Activated CD8-positive, alpha-beta T cell treated with anti-CD3 and anti-CD28 coated beads for 36 hours (primary cell): Measurements from ENCODE around the gene TNNI2. TPM values are rescaled to one million over a fixed set of nuclear protein-coding genes. Genes with fewer than 3 reads are reported as not detected.

Source experiments
- ATAC-seq: fragments of 200-7000 bp; cut with Tn5 transposase; one replicate; pipeline ENCODE4 v1.10.0; 2021; ENCODE audit warnings: mild to moderate bottlenecking, moderate library complexity
- CTCF ChIA-PET: fragments of 350-600 bp; sonication (Branson Sonifier 250); formaldehyde crosslinking; loops from one replicate; lab custom pipeline; 2021; ENCODE audit warnings: antibody characterized with exemption; lab: Charles Lee
- POLR2A ChIA-PET: fragments of 350-600 bp; sonication (Branson Sonifier 250); formaldehyde crosslinking; loops from one replicate; lab custom pipeline; 2021; ENCODE audit warnings: antibody characterized with exemption; lab: Charles Lee
- DNase-seq: peaks from one replicate; pipeline ENCODE4 v3.0.0-alpha.2; 2020
- H3K27ac Mint-ChIP-seq: one replicate; pipeline ENCODE4 v1.8.0; 2021; ENCODE audit warnings: mild to moderate bottlenecking, mixed read lengths
- H3K27me3 Mint-ChIP-seq: one replicate; pipeline ENCODE4 v1.8.0; 2021; ENCODE audit warnings: mixed read lengths
- H3K36me3 Mint-ChIP-seq: one replicate; pipeline ENCODE4 v1.8.0; 2021; ENCODE audit warnings: low read depth, mixed read lengths
- H3K4me1 Mint-ChIP-seq: one replicate; pipeline ENCODE4 v1.8.0; 2021; ENCODE audit warnings: low read depth, mixed read lengths
- H3K4me3 Mint-ChIP-seq: one replicate; pipeline ENCODE4 v1.8.0; 2021; ENCODE audit warnings: mild to moderate bottlenecking, moderate library complexity, mixed read lengths
- H3K9me3 Mint-ChIP-seq: one replicate; pipeline ENCODE4 v1.8.0; 2021; ENCODE audit warnings: mixed read lengths
- CTCF ChIP-seq: fragments of 200-600 bp; IDR thresholded peaks from one replicate; pipeline ENCODE4 v1.8.0; 2022; ENCODE audit warnings: antibody characterized with exemption, mild to moderate bottlenecking
- intact Hi-C: fragments of 100-400 bp; cut with micrococcal nuclease; formaldehyde crosslinking; loops from one replicate; pipeline ENCODE4 v1.10.0; 2022
- total RNA-seq, 2 experiments: library from RNA; stranded (reverse); gene quantifications; one replicate each; pipeline ENCODE4 v1.2.3, GENCODE V29; 2021

Gene TNNI2
- total RNA-seq, 2 experiments from 2014 or later = 0.92 TPM; not detected in 1

- TF ChIP-seq CTCF = no peak
- POLR2A ChIA-PET = interaction anchor here (1.3 kb wide), 1 partner anchor 46 kb away, joined by 4 read pairs; the partner anchor contains the start of gene PRR33
- ATAC-seq = peak; percentile 12
- peaks cover 53% of the 10 kb centered on the region for H3K4me1 Mint-ChIP-seq
- peak overlapping the region; percentile 91 for H3K27ac Mint-ChIP-seq
- CTCF ChIA-PET = interaction anchor here (0.6 kb wide), 1 partner anchor 37 kb away, joined by 3 read pairs; no protein-coding TSS in a partner anchor
- H3K27me3 Mint-ChIP-seq = no peaks in the 10 kb centered on the region
- peak overlapping the region; percentile 57 for H3K4me3 Mint-ChIP-seq
- intact Hi-C loops = no loop called here
- H3K36me3 Mint-ChIP-seq = no peaks in the 10 kb centered on the region
- H3K9me3 Mint-ChIP-seq = no peaks in the 10 kb centered on the region
- DNase-seq = no peak
These were observed 6.3 kb downstream of the TNNI2 start for GRCh38 chr11:1845095-1845429.

- CTCF ChIA-PET = interaction anchor here (0.6 to 5.5 kb wide), 6 partner anchors 13 to 193 kb away, joined by 3 to 26 read pairs (median 6); no protein-coding TSS in a partner anchor
- peak; percentile 47 for ATAC-seq
- peak; percentile 48 for DNase-seq
- H3K36me3 Mint-ChIP-seq = no peaks in the 10 kb centered on the region
- intact Hi-C loops = no loop called here
- no peak for TF ChIP-seq CTCF
- POLR2A ChIA-PET = interaction anchor here (0.7 to 1.3 kb wide), 5 partner anchors 10 to 102 kb away, joined by 3 to 4 read pairs (median 3); partner anchors contain the start of genes MRPL23 and PRR33
- peaks cover 60% of the 10 kb centered on the region for H3K4me1 Mint-ChIP-seq
- H3K27me3 Mint-ChIP-seq = no peaks in the 10 kb centered on the region
- no peaks in the 10 kb centered on the region for H3K9me3 Mint-ChIP-seq
- H3K4me3 Mint-ChIP-seq = peak overlapping the region; percentile 57
- peak overlapping the region; percentile 91 for H3K27ac Mint-ChIP-seq
These were observed 7.0 kb downstream of the TNNI2 start for GRCh38 chr11:1845561-1846452.

GRCh38 chr11:1846453-1846932, 7.7 kb downstream of the TNNI2 start:
- intact Hi-C loops = no loop called here
- POLR2A ChIA-PET = interaction anchor here (0.8 to 1.3 kb wide), 3 partner anchors 10 to 102 kb away, joined by 3 to 4 read pairs (median 3); partner anchors contain the start of gene MRPL23
- no peaks in the 10 kb centered on the region for H3K27me3 Mint-ChIP-seq
- ATAC-seq (no peak), DNase-seq (no peak)
- CTCF ChIA-PET = interaction anchor here (1.0 to 5.5 kb wide), 5 partner anchors 13 to 194 kb away, joined by 3 to 26 read pairs (median 7); no protein-coding TSS in a partner anchor
- H3K9me3 Mint-ChIP-seq = no peaks in the 10 kb centered on the region
- H3K36me3 Mint-ChIP-seq = no peaks in the 10 kb centered on the region
- no peak for TF ChIP-seq CTCF
- H3K27ac Mint-ChIP-seq = peak overlapping the region; percentile 59
- H3K4me3 Mint-ChIP-seq = no peak overlapping the region
- peaks cover 67% of the 10 kb centered on the region for H3K4me1 Mint-ChIP-seq

- Mint-ChIP-seq H3K27me3 (no peaks in the 10 kb centered on the region), H3K4me1 (peaks cover 71% of the 10 kb centered on the region), H3K4me3 (no peak overlapping the region), H3K9me3 (no peaks in the 10 kb centered on the region), H3K36me3 (no peaks in the 10 kb centered on the region), H3K27ac (no peak overlapping the region)
- POLR2A ChIA-PET = interaction anchor here (0.7 to 1.4 kb wide), 5 partner anchors 10 to 101 kb away, joined by 3 to 5 read pairs (median 3); partner anchors contain the start of gene MRPL23
- intact Hi-C loops = no loop called here
- CTCF ChIA-PET = interaction anchor here (0.7 to 5.5 kb wide), 8 partner anchors 14 to 305 kb away, joined by 3 to 26 read pairs (median 6); no protein-coding TSS in a partner anchor
- TF ChIP-seq CTCF = no peak
- DNase-seq (no peak), ATAC-seq (no peak)
These were observed 8.4 kb downstream of the TNNI2 start for GRCh38 chr11:1847006-1847735.
